HFFc6 (cell line): ENCODE results near the gene RNF144A. TPM values are rescaled to one million over a fixed set of nuclear protein-coding genes. Genes with fewer than 3 reads are reported as not detected.

ENCODE experiments used
- DNase-seq: peaks from one replicate; pipeline ENCODE4 v3.0.0-alpha.2; 2018
- H3K27ac Mint-ChIP-seq: 2 replicates; pipeline ENCODE4 v1.8.0; 2020; ENCODE audit warnings: mild to moderate bottlenecking, mixed read lengths
- H3K27me3 Mint-ChIP-seq: 2 replicates; pipeline ENCODE4 v1.8.0; 2021; ENCODE audit warnings: mild to moderate bottlenecking, moderate library complexity, mixed read lengths; ENCODE audit not compliant: insufficient read depth
- H3K36me3 Mint-ChIP-seq: 2 replicates; pipeline ENCODE4 v1.8.0; 2021; ENCODE audit warnings: low read depth, mixed read lengths
- H3K4me1 Mint-ChIP-seq: 2 replicates; pipeline ENCODE4 v1.8.0; 2020; ENCODE audit warnings: low read depth, mixed read lengths
- H3K4me3 Mint-ChIP-seq: 2 replicates; pipeline ENCODE4 v1.8.0; 2020; ENCODE audit warnings: mild to moderate bottlenecking, moderate library complexity, mixed read lengths
- H3K9me3 Mint-ChIP-seq: 2 replicates; pipeline ENCODE4 v1.8.0; 2020; ENCODE audit warnings: mild to moderate bottlenecking, mixed read lengths
- total RNA-seq, 6 experiments: library from RNA; stranded (reverse); fragmentation: NEBNext Ultra II Directional; extraction: Animal tissue kit (Norgen Biotek cat#: 25700); gene quantifications; 2 replicates in 1 of 6; 3 replicates in 5 of 6; pipeline ENCODE4 v1.2.3, GENCODE V29; 2021
- TF ChIP-seq, protein P1 (sequence below): fragments of 200-600 bp; sonication (generic); IDR thresholded peaks from 2 replicates; pipeline ENCODE4 v1.5.0; 2021; ENCODE audit warnings: antibody characterized with exemption, mild to moderate bottlenecking

Gene RNF144A
- total RNA-seq, 6 experiments from 2014 or later = not detected

DNA sequence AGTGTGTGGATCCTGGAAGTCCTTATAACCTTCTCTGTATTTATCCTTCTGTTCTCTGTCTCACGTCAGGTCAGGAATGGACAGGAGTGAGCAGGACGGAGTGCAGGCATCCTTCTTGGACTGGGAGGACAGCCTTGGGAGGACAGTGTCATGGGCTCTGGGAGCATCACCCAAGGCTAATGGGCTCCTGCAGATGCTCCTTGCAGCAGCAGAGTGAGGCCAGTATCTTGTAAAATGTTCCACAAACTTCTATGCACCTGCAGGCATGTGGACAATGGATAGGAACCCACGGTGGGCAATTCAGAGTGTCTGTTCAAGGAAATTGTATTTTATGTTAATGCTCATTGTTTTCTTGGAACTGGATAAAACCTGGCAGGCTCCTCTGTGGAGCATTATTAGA, 176.2 kb downstream of the RNF144A start:
- no peaks in the 10 kb centered on the region for H3K36me3 Mint-ChIP-seq
- H3K27me3 Mint-ChIP-seq = peaks cover 5% of the 10 kb centered on the region
- H3K4me3 Mint-ChIP-seq = no peak overlapping the region
- H3K27ac Mint-ChIP-seq = no peak overlapping the region
- H3K4me1 Mint-ChIP-seq = peaks cover 7% of the 10 kb centered on the region; the same call in 1 of the 2 replicates
- DNase-seq = no peak
- H3K9me3 Mint-ChIP-seq = no peaks in the 10 kb centered on the region; the same call in 1 of the 2 replicates
- TF ChIP-seq, protein P1, sequence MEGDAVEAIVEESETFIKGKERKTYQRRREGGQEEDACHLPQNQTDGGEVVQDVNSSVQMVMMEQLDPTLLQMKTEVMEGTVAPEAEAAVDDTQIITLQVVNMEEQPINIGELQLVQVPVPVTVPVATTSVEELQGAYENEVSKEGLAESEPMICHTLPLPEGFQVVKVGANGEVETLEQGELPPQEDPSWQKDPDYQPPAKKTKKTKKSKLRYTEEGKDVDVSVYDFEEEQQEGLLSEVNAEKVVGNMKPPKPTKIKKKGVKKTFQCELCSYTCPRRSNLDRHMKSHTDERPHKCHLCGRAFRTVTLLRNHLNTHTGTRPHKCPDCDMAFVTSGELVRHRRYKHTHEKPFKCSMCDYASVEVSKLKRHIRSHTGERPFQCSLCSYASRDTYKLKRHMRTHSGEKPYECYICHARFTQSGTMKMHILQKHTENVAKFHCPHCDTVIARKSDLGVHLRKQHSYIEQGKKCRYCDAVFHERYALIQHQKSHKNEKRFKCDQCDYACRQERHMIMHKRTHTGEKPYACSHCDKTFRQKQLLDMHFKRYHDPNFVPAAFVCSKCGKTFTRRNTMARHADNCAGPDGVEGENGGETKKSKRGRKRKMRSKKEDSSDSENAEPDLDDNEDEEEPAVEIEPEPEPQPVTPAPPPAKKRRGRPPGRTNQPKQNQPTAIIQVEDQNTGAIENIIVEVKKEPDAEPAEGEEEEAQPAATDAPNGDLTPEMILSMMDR = no peak

Other genes starting within 250 kb of the RNF144A start
- not detected for gene CMPK2, start 51.5 kb upstream of the RNF144A start, total RNA-seq
- gene RSAD2, start 39.6 kb upstream of the RNF144A start, total RNA-seq = not detected